Glutamatergic neuron (in vitro differentiated cells): Measurements from ENCODE around the gene RBM19. TPM values are rescaled to one million over a fixed set of nuclear protein-coding genes. Genes with fewer than 3 reads are reported as not detected.

ENCODE experiments used
- DNase-seq: peaks from one replicate; pipeline ENCODE4 v3.0.0; 2022
- H3K27ac Mint-ChIP-seq: one replicate; pipeline ENCODE4 v1.8.0; 2020; ENCODE audit warnings: mild to moderate bottlenecking, mixed read lengths, inconsistent platforms; ENCODE audit not compliant: unreplicated experiment
- H3K27me3 Mint-ChIP-seq: one replicate; pipeline ENCODE4 v1.8.0; 2020; ENCODE audit warnings: mild to moderate bottlenecking, moderate library complexity, mixed read lengths, inconsistent platforms; ENCODE audit not compliant: unreplicated experiment
- H3K36me3 Mint-ChIP-seq: one replicate; pipeline ENCODE4 v1.8.0; 2020; ENCODE audit warnings: mild to moderate bottlenecking, mixed read lengths, inconsistent platforms; ENCODE audit not compliant: unreplicated experiment
- H3K4me1 Mint-ChIP-seq: one replicate; pipeline ENCODE4 v1.8.0; 2020; ENCODE audit warnings: mild to moderate bottlenecking, low read depth, mixed read lengths, inconsistent platforms; ENCODE audit not compliant: unreplicated experiment
- H3K4me3 Mint-ChIP-seq: one replicate; pipeline ENCODE4 v1.8.0; 2020; ENCODE audit warnings: mild to moderate bottlenecking, mixed read lengths, inconsistent platforms; ENCODE audit not compliant: unreplicated experiment
- H3K9me3 Mint-ChIP-seq: one replicate; pipeline ENCODE4 v1.8.0; 2020; ENCODE audit warnings: mild to moderate bottlenecking, moderate library complexity, mixed read lengths, inconsistent platforms; ENCODE audit not compliant: unreplicated experiment
- CTCF ChIP-seq: fragments of 200-600 bp; sonication (generic); IDR thresholded peaks from one replicate; pipeline ENCODE4 v1.5.0; 2021; ENCODE audit not compliant: partially characterized antibody, unreplicated experiment
- total RNA-seq: library from RNA; stranded (reverse); fragmentation: NEBNext Ultra II Directional; extraction: Animal tissue kit (Norgen Biotek cat#: 25700); gene quantifications from one replicate; pipeline ENCODE4 v1.2.1, GENCODE V29; 2021; ENCODE audit not compliant: unreplicated experiment

RBM19 gene
- total RNA-seq, 1 donor from 2014 or later: 27.4 TPM

- no peak for TF ChIP-seq CTCF
- peaks cover 3% of the 10 kb centered on the region for H3K27me3 Mint-ChIP-seq
These were observed 21.9 kb upstream of the RBM19 start for GRCh38 chr12:113988064-113988451.

DNA sequence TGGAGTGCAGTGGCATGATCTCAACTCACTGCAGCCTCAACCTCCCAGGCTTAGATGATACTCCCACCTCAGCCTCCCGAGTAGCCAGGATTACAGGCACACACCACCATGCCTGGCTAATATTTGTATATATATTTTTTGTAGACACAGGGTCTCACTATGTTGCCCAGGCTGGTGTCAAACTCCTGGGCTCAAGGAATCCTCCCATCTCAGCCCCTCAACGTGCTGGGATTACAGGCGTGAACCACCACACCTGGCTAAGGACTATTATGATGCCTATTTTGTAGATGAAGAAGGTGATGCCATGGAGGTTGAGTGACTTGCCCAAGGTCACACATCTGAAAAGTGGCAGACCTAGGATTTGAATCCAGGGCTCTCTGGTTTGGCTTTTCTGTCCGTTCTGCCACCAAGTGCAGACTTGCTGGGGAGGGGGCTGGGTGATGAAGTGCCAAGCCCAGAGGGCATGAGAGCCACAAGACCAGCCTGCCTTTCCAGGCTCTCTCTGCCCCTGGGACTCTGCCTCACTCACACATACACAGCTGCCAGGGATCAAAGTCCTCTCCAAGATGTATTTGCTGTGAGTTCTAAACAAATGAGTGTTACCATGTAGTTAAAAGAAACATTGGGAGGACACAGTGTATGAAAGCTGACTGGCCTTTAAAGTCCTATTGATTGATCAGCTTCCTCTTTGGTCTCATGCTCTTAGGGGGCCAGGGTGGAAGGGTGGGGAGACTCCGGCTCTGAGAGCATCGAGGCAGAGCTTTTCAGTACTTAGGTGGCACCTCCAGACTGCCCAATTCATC is 21.3 kb upstream of the RBM19 start:
- Mint-ChIP-seq H3K4me3 (no peak overlapping the region), H3K27me3 (peaks cover 3% of the 10 kb centered on the region), H3K4me1 (no peaks in the 10 kb centered on the region), H3K27ac (no peak overlapping the region), H3K36me3 (no peaks in the 10 kb centered on the region), H3K9me3 (peaks cover 2% of the 10 kb centered on the region)
- no peak for TF ChIP-seq CTCF
- no peak for DNase-seq

More at GRCh38 chr12:113988064-113988451, 21.9 kb upstream of the RBM19 start:
- Mint-ChIP-seq H3K4me3 (no peak overlapping the region), H3K9me3 (peaks cover 2% of the 10 kb centered on the region), H3K4me1 (no peaks in the 10 kb centered on the region), H3K27ac (no peak overlapping the region), H3K36me3 (no peaks in the 10 kb centered on the region)
- DNase-seq: no peak

- Mint-ChIP-seq H3K4me3 (no peak overlapping the region), H3K36me3 (no peaks in the 10 kb centered on the region), H3K27ac (no peak overlapping the region), H3K27me3 (peaks cover 4% of the 10 kb centered on the region), H3K4me1 (no peaks in the 10 kb centered on the region), H3K9me3 (peaks cover 2% of the 10 kb centered on the region)
- no peak for TF ChIP-seq CTCF
- no peak for DNase-seq
These were observed 18.3 kb upstream of the RBM19 start for GRCh38 chr12:113984464-113984863.

GRCh38 chr12:113983777-113984448 is 17.8 kb upstream of the RBM19 start:
- peaks cover 7% of the 10 kb centered on the region for H3K27me3 Mint-ChIP-seq
- no peak for DNase-seq
- TF ChIP-seq CTCF: no peak
- no peaks in the 10 kb centered on the region for H3K4me1 Mint-ChIP-seq
- H3K27ac Mint-ChIP-seq: no peak overlapping the region
- no peaks in the 10 kb centered on the region for H3K36me3 Mint-ChIP-seq
- peaks cover 2% of the 10 kb centered on the region for H3K9me3 Mint-ChIP-seq
- no peak overlapping the region for H3K4me3 Mint-ChIP-seq

- no peak for TF ChIP-seq CTCF
- Mint-ChIP-seq H3K36me3 (no peaks in the 10 kb centered on the region), H3K9me3 (peaks cover 2% of the 10 kb centered on the region), H3K27ac (no peak overlapping the region), H3K27me3 (peaks cover 7% of the 10 kb centered on the region), H3K4me3 (no peak overlapping the region), H3K4me1 (no peaks in the 10 kb centered on the region)
- DNase-seq: no peak
These were observed 17.1 kb upstream of the RBM19 start for GRCh38 chr12:113983265-113983664.
